Colonic mucosa (tissue), 4 donors: ENCODE measurements around the gene OSBPL7. TPM values are rescaled to one million over a fixed set of nuclear protein-coding genes. Genes with fewer than 3 reads are reported as not detected.

ENCODE experiments used
- DNase-seq: peaks from one replicate; pipeline ENCODE4 v3.0.0-alpha.2; 2020
- H3K27ac ChIP-seq: fragments of 200-600 bp; one replicate; pipeline ENCODE4 v1.8.0; 2021
- H3K27me3 ChIP-seq: fragments of 200-600 bp; one replicate; pipeline ENCODE4 v1.8.0; 2021
- H3K36me3 ChIP-seq: fragments of 200-600 bp; one replicate; pipeline ENCODE4 v1.8.0; 2021
- H3K4me1 ChIP-seq: fragments of 200-600 bp; one replicate; pipeline ENCODE4 v1.8.0; 2021; ENCODE audit warnings: mild to moderate bottlenecking
- H3K4me3 ChIP-seq: fragments of 200-600 bp; one replicate; pipeline ENCODE4 v1.8.0; 2021
- H3K9ac ChIP-seq, 2 donors: one replicate each; pipeline ENCODE4 v1.7.0; 2013; ENCODE audit warnings: control low read depth in 2 of 2, low read depth in 2 of 2, low read length in 2 of 2
- H3K9me3 ChIP-seq: fragments of 200-600 bp; one replicate; pipeline ENCODE4 v1.8.0; 2021
- CTCF ChIP-seq: fragments of 200-600 bp; IDR thresholded peaks from one replicate; pipeline ENCODE4 v1.8.0; 2022; ENCODE audit warnings: antibody characterized with exemption, mild to moderate bottlenecking
- intact Hi-C: fragments of 100-400 bp; cut with DNase I; formaldehyde crosslinking; loops from one replicate; pipeline ENCODE4 v1.14.1; 2022
- total RNA-seq, 2 donors: library from RNA; stranded (reverse); fragmentation: NEBNext Ultra II Directional in 1 of 2; extraction: Animal tissue kit (Norgen Biotek cat#: 25700) in 1 of 2; gene quantifications; one replicate each; pipeline ENCODE4 v1.2.1, GENCODE V29; 2021
- donor health status: healthy.
- donor health status: DM: no; HTN: no; CAD: no.
- donor health status: DM: no; HTN: no; CAD: no.

OSBPL7 gene
- total RNA-seq, 2 donors from 2014 or later = 34.8 to 93.6 TPM

DNA sequence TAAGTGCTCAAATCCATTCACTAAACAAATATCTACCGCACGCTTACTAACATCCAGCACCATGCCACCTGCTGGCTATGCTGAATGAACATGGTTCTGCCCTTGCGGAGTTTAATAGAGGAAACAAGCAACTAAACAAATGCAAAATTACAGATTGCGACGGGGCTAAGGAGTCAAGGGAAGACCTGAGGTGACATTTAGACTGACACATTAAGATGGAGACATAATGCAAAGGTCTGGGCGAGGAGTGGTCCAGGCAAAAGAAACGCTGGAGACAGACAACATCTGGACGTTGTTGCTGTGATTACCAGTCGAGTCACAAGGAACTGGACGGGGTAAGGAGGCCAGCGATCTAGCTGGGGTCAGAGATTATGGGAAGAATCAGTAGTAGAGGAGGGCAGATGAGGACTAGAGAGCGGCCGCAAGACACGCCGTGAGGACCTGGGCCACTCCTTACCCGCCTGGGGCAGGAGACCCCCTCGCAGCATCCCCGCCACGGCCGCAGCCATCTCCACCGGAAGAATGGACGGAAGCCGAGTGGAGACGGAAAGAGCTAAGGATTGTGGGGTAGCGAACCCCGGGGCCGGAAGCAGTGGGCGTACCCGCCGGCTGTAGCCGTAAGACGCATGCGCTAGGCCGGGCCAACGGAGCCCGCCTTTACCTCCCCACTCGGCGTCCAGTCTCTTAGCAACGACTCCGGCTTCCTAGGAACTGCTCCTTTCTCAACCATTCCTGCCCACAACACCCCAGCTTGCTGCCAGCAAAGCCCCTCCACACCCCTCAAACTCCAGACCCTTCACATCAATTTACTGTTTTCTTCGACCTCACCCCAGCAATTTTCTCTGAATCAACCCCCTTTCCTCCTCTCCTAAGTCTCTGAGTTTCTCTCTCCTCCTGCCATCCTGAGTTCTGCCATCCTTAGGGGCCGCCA, 9.7 kb upstream of the OSBPL7 start, which contains the start of the genes LRRC46 and MRPL10:
Gene LRRC46, plus strand, starts transcription at position 668 of the 931 bp plus-strand sequence. CDS start 320 bp downstream, outside the sequence.
Gene MRPL10, minus strand, starts transcription at position 539 of the 931 bp plus-strand sequence. Its CDS starts 30 bp downstream, at position 509.
- no peaks in the 10 kb centered on the region for H3K27me3 ChIP-seq

GRCh38 chr17:47830396-47831002, 8.9 kb upstream of the OSBPL7 start:
- peak overlapping the region; percentile 78 for H3K4me3 ChIP-seq
- peaks cover 9% of the 10 kb centered on the region for H3K4me1 ChIP-seq
- no peak for TF ChIP-seq CTCF
- intact Hi-C loops = no loop called here
- H3K9ac ChIP-seq = peak overlapping the region; percentile 74 to 91
- no peaks in the 10 kb centered on the region for H3K27me3 ChIP-seq
- H3K36me3 ChIP-seq = peaks cover 5% of the 10 kb centered on the region
- H3K27ac ChIP-seq = peak overlapping the region; percentile 72
- DNase-seq = peak; percentile 48
- no peaks in the 10 kb centered on the region for H3K9me3 ChIP-seq

More for the DNA sequence above, 9.7 kb upstream of the OSBPL7 start, which contains the start of the genes LRRC46 and MRPL10:
- Histone ChIP-seq H3K36me3 (peaks cover 3% of the 10 kb centered on the region), H3K9me3 (no peaks in the 10 kb centered on the region), H3K4me1 (peaks cover 9% of the 10 kb centered on the region), H3K27ac (peak within 1 kb of the TSS; percentile 72), H3K9ac (peak within 1 kb of the TSS; percentile 74 to 91), H3K4me3 (peak within 1 kb of the TSS; percentile 78)
- peak; percentile 95 for DNase-seq
- intact Hi-C loops = no loop called here
- TF ChIP-seq CTCF = no peak

- Histone ChIP-seq H3K9ac (peak overlapping the region in 1 of 2 donors; percentile 74), H3K4me1 (peaks cover 9% of the 10 kb centered on the region), H3K9me3 (no peaks in the 10 kb centered on the region), H3K27me3 (no peaks in the 10 kb centered on the region), H3K36me3 (peaks cover 5% of the 10 kb centered on the region), H3K4me3 (no peak overlapping the region), H3K27ac (no peak overlapping the region)
- no peak for DNase-seq
- intact Hi-C loops = no loop called here
- no peak for TF ChIP-seq CTCF
Measured at GRCh38 chr17:47829870-47830269, 8.3 kb upstream of the OSBPL7 start.

- no peak for DNase-seq
- H3K36me3 ChIP-seq = peaks cover 13% of the 10 kb centered on the region
- no peaks in the 10 kb centered on the region for H3K9me3 ChIP-seq
- H3K4me1 ChIP-seq = no peaks in the 10 kb centered on the region
- no peak overlapping the region for H3K9ac ChIP-seq
- intact Hi-C loops = no loop called here
- no peak overlapping the region for H3K27ac ChIP-seq
- TF ChIP-seq CTCF = no peak
- no peaks in the 10 kb centered on the region for H3K27me3 ChIP-seq
- H3K4me3 ChIP-seq = no peak overlapping the region
Measured at GRCh38 chr17:47823519-47823918, 1.9 kb upstream of the OSBPL7 start.

- no peak for TF ChIP-seq CTCF
- intact Hi-C loops = no loop called here
- no peak for DNase-seq
- Histone ChIP-seq H3K27ac (no peak overlapping the region), H3K4me1 (no peaks in the 10 kb centered on the region), H3K9me3 (no peaks in the 10 kb centered on the region), H3K27me3 (no peaks in the 10 kb centered on the region), H3K9ac (no peak overlapping the region), H3K4me3 (no peak overlapping the region), H3K36me3 (peaks cover 13% of the 10 kb centered on the region)
Measured at GRCh38 chr17:47822785-47823184, 1.2 kb upstream of the OSBPL7 start.
